CD4-positive, alpha-beta T cell (primary cell): ENCODE results near the gene KRT1. TPM values are rescaled to one million over a fixed set of nuclear protein-coding genes. Genes with fewer than 3 reads are reported as not detected.
A peak's percentile ranks its signal among the peaks of the same experiment; 100 is the strongest.

Source experiments
- ATAC-seq: fragments of 200-7000 bp; cut with Tn5 transposase; one replicate; pipeline ENCODE4 v1.10.0; 2022; ENCODE audit warnings: mild to moderate bottlenecking; ENCODE audit not compliant: poor library complexity
- CTCF ChIA-PET: fragments of 350-600 bp; sonication (Branson Sonifier 250); formaldehyde crosslinking; loops from one replicate; lab custom pipeline; 2021; ENCODE audit warnings: antibody characterized with exemption, inconsistent platforms; lab: Charles Lee
- POLR2A ChIA-PET: fragments of 350-600 bp; sonication (Branson Sonifier 250); formaldehyde crosslinking; loops from one replicate; lab custom pipeline; 2021; ENCODE audit warnings: antibody characterized with exemption, inconsistent platforms; lab: Charles Lee
- DNase-seq, 14 experiments: peaks; one replicate each; pipeline ENCODE4 v3.0.0-alpha.2; 2013 to 2020; ENCODE audit warnings: mixed read lengths in 2 of 14
- H3K27ac ChIP-seq, 2 donors: one replicate each; pipeline versions ENCODE4 v1.5.1 to v1.7.0; 2013; ENCODE audit warnings: low read length in 2 of 2, low read depth in 1 of 2, mild to moderate bottlenecking in 1 of 2
- H3K27me3 ChIP-seq, 2 experiments: 1 replicate in 1 of 2; 2 replicates in 1 of 2; pipeline versions ENCODE4 v1.6.1 to v1.7.0; 2013; ENCODE audit warnings: low read length in 2 of 2, control low read depth in 1 of 2, mild to moderate bottlenecking in 1 of 2, moderate library complexity in 1 of 2; ENCODE audit not compliant: insufficient read depth in 2 of 2, control insufficient read depth in 1 of 2
- H3K36me3 ChIP-seq: one replicate; pipeline ENCODE4 v1.6.1; 2013; ENCODE audit warnings: low read length, control low read depth; ENCODE audit not compliant: insufficient read depth
- H3K4me1 ChIP-seq: one replicate; pipeline ENCODE4 v1.6.1; 2013; ENCODE audit warnings: low read length, control low read depth; ENCODE audit not compliant: insufficient read depth
- H3K4me3 ChIP-seq: one replicate; pipeline ENCODE4 v1.5.1; 2013; ENCODE audit warnings: mild to moderate bottlenecking, low read length, moderate library complexity
- H3K9me3 ChIP-seq, 2 experiments: 1 replicate in 1 of 2; 2 replicates in 1 of 2; pipeline versions ENCODE4 v1.6.1 to v1.7.0; 2013; ENCODE audit warnings: low read length in 2 of 2, mild to moderate bottlenecking in 2 of 2, control low read depth in 1 of 2, moderate library complexity in 1 of 2; ENCODE audit not compliant: control insufficient read depth in 1 of 2, insufficient read depth in 1 of 2
- H3K27ac Mint-ChIP-seq: one replicate; pipeline ENCODE4 v1.8.0; 2020; ENCODE audit warnings: mixed read lengths
- H3K27me3 Mint-ChIP-seq: one replicate; pipeline ENCODE4 v1.8.0; 2021; ENCODE audit warnings: mixed read lengths
- H3K36me3 Mint-ChIP-seq: one replicate; pipeline ENCODE4 v1.8.0; 2021; ENCODE audit warnings: low read depth, mixed read lengths
- H3K4me1 Mint-ChIP-seq: one replicate; pipeline ENCODE4 v1.8.0; 2021; ENCODE audit warnings: low read depth, mixed read lengths
- H3K4me3 Mint-ChIP-seq: one replicate; pipeline ENCODE4 v1.8.0; 2020; ENCODE audit warnings: mild to moderate bottlenecking, mixed read lengths
- H3K9me3 Mint-ChIP-seq: one replicate; pipeline ENCODE4 v1.8.0; 2020; ENCODE audit warnings: mixed read lengths
- intact Hi-C, 2 experiments: fragments of 100-400 bp; cut with DNase I in 1 of 2; cut with micrococcal nuclease in 1 of 2; formaldehyde crosslinking; loops; one replicate each; pipeline versions ENCODE4 v1.15.1 to v1.9.0; 2023 to 2025; cut with DNase I, micrococcal nuclease
- total RNA-seq, 174 experiments: library from RNA in 2 of 174; stranded (reverse) in 2 of 174; gene quantifications; one replicate each; pipeline ENCODE4 v1.2.3 and lab custom pipeline; 2021 to 2026
- TF ChIP-seq, protein P1 (sequence below): fragments of 200-600 bp; IDR thresholded peaks from one replicate; pipeline ENCODE4 v1.8.0; 2022; ENCODE audit warnings: antibody characterized with exemption, mild to moderate bottlenecking

KRT1 gene
- total RNA-seq, 2 experiments from 2014 or later = 3.9 to 4.0 TPM

DNA sequence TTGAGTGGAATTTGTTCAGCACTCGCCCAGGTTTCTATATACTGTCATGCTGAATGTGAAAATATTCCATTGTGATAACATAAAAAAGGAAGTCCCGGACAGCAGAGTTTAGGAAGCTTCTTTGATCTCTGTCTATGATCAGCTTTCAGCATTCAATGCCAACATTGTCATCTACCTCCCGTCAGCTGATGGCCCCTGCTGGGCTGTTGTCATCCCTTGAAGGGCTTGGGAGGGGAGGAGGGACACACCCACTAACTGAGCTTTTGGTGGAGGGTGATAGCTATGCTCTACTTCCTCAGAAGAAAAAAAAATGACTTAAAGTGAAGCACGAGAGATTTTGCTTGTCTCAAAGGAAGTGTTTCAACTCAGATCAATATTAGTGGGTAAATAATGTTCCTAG lies 27.8 kb upstream of the KRT1 start:
- POLR2A ChIA-PET = interaction anchor here (0.7 to 1.8 kb wide), 6 partner anchors 9 to 122 kb away, joined by 3 to 9 read pairs (median 4); partner anchors contain the start of gene KRT1
- peaks cover 45% of the 10 kb centered on the region for H3K4me1 Mint-ChIP-seq

DNA sequence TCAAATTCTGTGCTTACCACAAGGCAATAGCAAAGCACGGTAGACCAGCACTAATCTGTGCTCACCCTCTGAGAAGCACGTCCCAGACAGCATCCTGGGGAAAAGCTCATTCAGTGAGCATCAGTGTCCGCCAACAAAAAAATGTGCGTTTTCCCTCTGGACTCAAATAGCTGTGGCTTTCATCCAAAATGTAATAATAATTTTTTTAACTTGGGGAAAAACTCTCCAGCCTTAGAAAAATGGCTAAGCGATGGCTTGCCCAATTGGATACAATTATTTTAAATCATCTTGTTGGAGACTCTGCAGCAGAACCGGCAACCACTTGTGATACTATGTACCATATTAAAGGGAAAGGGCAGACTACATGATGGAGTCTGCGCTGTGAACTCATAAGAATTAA lies 24.3 kb upstream of the KRT1 start:
- H3K27ac Mint-ChIP-seq = no peak overlapping the region
- no peaks in the 10 kb centered on the region for H3K36me3 ChIP-seq
- no peaks in the 10 kb centered on the region for H3K9me3 ChIP-seq
- no peak for DNase-seq
- no peak overlapping the region for H3K4me3 ChIP-seq
- no peak for ATAC-seq
- CTCF ChIA-PET = no interaction called here
- H3K4me1 Mint-ChIP-seq = peaks cover 34% of the 10 kb centered on the region
- H3K27me3 ChIP-seq = no peaks in the 10 kb centered on the region
- TF ChIP-seq, protein P1, sequence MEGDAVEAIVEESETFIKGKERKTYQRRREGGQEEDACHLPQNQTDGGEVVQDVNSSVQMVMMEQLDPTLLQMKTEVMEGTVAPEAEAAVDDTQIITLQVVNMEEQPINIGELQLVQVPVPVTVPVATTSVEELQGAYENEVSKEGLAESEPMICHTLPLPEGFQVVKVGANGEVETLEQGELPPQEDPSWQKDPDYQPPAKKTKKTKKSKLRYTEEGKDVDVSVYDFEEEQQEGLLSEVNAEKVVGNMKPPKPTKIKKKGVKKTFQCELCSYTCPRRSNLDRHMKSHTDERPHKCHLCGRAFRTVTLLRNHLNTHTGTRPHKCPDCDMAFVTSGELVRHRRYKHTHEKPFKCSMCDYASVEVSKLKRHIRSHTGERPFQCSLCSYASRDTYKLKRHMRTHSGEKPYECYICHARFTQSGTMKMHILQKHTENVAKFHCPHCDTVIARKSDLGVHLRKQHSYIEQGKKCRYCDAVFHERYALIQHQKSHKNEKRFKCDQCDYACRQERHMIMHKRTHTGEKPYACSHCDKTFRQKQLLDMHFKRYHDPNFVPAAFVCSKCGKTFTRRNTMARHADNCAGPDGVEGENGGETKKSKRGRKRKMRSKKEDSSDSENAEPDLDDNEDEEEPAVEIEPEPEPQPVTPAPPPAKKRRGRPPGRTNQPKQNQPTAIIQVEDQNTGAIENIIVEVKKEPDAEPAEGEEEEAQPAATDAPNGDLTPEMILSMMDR = no peak
- POLR2A ChIA-PET = no interaction called here
- H3K27ac ChIP-seq = no peak overlapping the region
- no peaks in the 10 kb centered on the region for H3K9me3 Mint-ChIP-seq
- H3K4me3 Mint-ChIP-seq = no peak overlapping the region
- H3K27me3 Mint-ChIP-seq = no peaks in the 10 kb centered on the region
- peaks cover 14% of the 10 kb centered on the region for H3K4me1 ChIP-seq
- no peaks in the 10 kb centered on the region for H3K36me3 Mint-ChIP-seq
- intact Hi-C loops = no loop called here

More for the DNA sequence above, 27.8 kb upstream of the KRT1 start:
- CTCF ChIA-PET = no interaction called here
- H3K36me3 Mint-ChIP-seq = no peaks in the 10 kb centered on the region
- TF ChIP-seq, protein P1 = no peak
- no peaks in the 10 kb centered on the region for H3K9me3 Mint-ChIP-seq
- ATAC-seq (peak; percentile 94), DNase-seq (peak in 4 of 14 experiments; percentile 12 to 42 (median 27))
- intact Hi-C loops = loop anchor here in 1 of 2 experiments (1.0 to 2.0 kb wide), 2 partner anchors 27 to 63 kb away; no protein-coding TSS in a partner anchor
- peak overlapping the region; percentile 78 for H3K27ac Mint-ChIP-seq
- Histone ChIP-seq H3K4me3 (no peak overlapping the region), H3K27ac (no peak overlapping the region), H3K27me3 (peaks cover 0 to 5% of the 10 kb centered on the region in 2 experiments), H3K4me1 (peaks cover 14% of the 10 kb centered on the region), H3K9me3 (no peaks in the 10 kb centered on the region), H3K36me3 (no peaks in the 10 kb centered on the region)
- H3K27me3 Mint-ChIP-seq = peaks cover 10% of the 10 kb centered on the region
- H3K4me3 Mint-ChIP-seq = peak overlapping the region; percentile 12

DNA sequence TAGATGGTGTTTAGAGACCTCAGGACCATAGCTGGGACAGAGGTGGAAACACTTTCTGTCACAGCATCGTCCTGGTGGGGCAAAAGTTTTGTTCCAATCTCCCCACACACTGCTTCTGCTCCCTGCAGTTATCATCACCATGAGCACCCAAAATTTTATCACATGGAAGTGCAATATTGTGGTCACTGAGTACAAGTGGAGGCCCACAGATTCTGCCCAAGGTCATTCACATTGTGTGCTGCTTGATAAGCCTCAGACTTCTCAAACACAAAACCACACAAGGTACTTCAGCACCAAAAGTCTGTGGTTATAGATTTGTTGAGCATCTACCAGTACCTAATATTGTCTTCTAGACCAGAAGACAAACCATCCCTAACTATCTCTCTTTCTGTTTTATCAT lies 23.7 kb upstream of the KRT1 start:
- POLR2A ChIA-PET = no interaction called here
- DNase-seq = no peak
- no peaks in the 10 kb centered on the region for H3K27me3 Mint-ChIP-seq
- no peaks in the 10 kb centered on the region for H3K36me3 Mint-ChIP-seq
- Histone ChIP-seq H3K27ac (no peak overlapping the region), H3K36me3 (no peaks in the 10 kb centered on the region), H3K27me3 (no peaks in the 10 kb centered on the region), H3K4me1 (peaks cover 11% of the 10 kb centered on the region), H3K4me3 (no peak overlapping the region), H3K9me3 (no peaks in the 10 kb centered on the region)
- TF ChIP-seq, protein P1 = no peak
- no peak for ATAC-seq
- H3K4me3 Mint-ChIP-seq = no peak overlapping the region
- H3K27ac Mint-ChIP-seq = no peak overlapping the region
- CTCF ChIA-PET = no interaction called here
- intact Hi-C loops = no loop called here
- peaks cover 29% of the 10 kb centered on the region for H3K4me1 Mint-ChIP-seq
- no peaks in the 10 kb centered on the region for H3K9me3 Mint-ChIP-seq
